Endothelial cell of umbilical vein (primary cell): ENCODE measurements around the gene EBI3.

Experiments
- CTCF ChIP-seq, 2 donors: IDR thresholded peaks; 1 replicate in 1 of 2; 2 replicates in 1 of 2; pipeline ENCODE4 v1.5.1; 2011; ENCODE audit warnings: low read length in 2 of 2, mild to moderate bottlenecking in 2 of 2, moderate library complexity in 2 of 2, control low read depth in 1 of 2, inconsistent platforms in 1 of 2, low read depth in 1 of 2; ENCODE audit not compliant: insufficient read depth in 1 of 2; ENCODE audit errors: extremely low read depth in 1 of 2
- GATA2 ChIP-seq: IDR thresholded peaks from 2 replicates; pipeline ENCODE4 v1.7.0; 2011; ENCODE audit warnings: low read depth, mild to moderate bottlenecking, moderate library complexity, mixed read lengths, low read length; ENCODE audit not compliant: insufficient read length, insufficient read depth

- TF ChIP-seq CTCF (IDR thresholded peaks at IDR 0.05; ENCODE audit: extremely low read depth in 1 of 2, insufficient read depth in 1 of 2, low read depth in 1 of 2, low read length in 2 of 2) (no peak), GATA2 (no peak)
These were observed 9.1 kb upstream of the EBI3 start for GRCh38 chr19:4220188-4220587.
